Skeletal muscle satellite cell (primary cell): Measurements from ENCODE around the gene RPS6KB2.
"Not testable (repeated sequence)": the region's sequence is repeated elsewhere in the genome, so short reads cannot be mapped to it uniquely, and the experiment has no call there.

ENCODE experiments used
- H3K27me3 ChIP-seq: 2 replicates; pipeline ENCODE4 v1.7.0; 2013; ENCODE audit warnings: low read length; ENCODE audit not compliant: control insufficient read depth, insufficient read depth
- H3K36me3 ChIP-seq: 2 replicates; pipeline ENCODE4 v1.7.0; 2013; ENCODE audit warnings: mild to moderate bottlenecking, control low read depth, low read length; ENCODE audit not compliant: insufficient read depth
- H3K4me1 ChIP-seq: 2 replicates; pipeline ENCODE4 v1.7.0; 2013; ENCODE audit warnings: low read length; ENCODE audit not compliant: control insufficient read depth, insufficient read depth
- H3K4me2 ChIP-seq: 2 replicates; pipeline ENCODE4 v1.7.0; 2013; ENCODE audit warnings: mild to moderate bottlenecking, low read length
- H3K4me3 ChIP-seq: 2 replicates; pipeline ENCODE4 v1.7.0; 2013; ENCODE audit warnings: low read length
- H3K9ac ChIP-seq: 2 replicates; pipeline ENCODE4 v1.7.0; 2013; ENCODE audit warnings: mild to moderate bottlenecking, low read depth, low read length, moderate library complexity
- H3K9me3 ChIP-seq: replicated peaks from 2 replicates; pipeline ENCODE4 v1.7.0; 2013; ENCODE audit warnings: mild to moderate bottlenecking, control low read depth, low read length

The RPS6KB2 gene

DNA sequence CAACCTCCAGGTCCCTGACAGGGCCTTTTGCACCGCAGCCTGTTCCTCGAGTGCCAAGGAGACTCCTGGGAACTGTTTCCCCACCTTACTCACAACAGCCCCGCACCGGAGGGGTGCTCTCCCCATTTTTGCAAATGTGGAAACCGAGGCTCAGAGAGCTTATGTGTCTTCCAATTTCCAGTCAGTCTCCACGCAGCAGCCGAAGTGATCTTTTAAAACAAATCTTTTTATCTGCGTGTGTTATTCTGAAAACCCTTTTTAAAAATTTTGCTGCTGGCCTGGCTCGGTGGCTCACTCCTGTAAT is 41.2 kb downstream of the RPS6KB2 start:
- H3K4me3 ChIP-seq: peak overlapping the region; percentile 95
- H3K9ac ChIP-seq: peak overlapping the region; percentile 92
- H3K4me2 ChIP-seq: peak overlapping the region; percentile 100
- H3K36me3 ChIP-seq: no peaks in the 10 kb centered on the region
- H3K27me3 ChIP-seq: peaks cover 7% of the 10 kb centered on the region
- H3K9me3 ChIP-seq: no peaks in the 10 kb centered on the region
- peaks cover 18% of the 10 kb centered on the region for H3K4me1 ChIP-seq

DNA sequence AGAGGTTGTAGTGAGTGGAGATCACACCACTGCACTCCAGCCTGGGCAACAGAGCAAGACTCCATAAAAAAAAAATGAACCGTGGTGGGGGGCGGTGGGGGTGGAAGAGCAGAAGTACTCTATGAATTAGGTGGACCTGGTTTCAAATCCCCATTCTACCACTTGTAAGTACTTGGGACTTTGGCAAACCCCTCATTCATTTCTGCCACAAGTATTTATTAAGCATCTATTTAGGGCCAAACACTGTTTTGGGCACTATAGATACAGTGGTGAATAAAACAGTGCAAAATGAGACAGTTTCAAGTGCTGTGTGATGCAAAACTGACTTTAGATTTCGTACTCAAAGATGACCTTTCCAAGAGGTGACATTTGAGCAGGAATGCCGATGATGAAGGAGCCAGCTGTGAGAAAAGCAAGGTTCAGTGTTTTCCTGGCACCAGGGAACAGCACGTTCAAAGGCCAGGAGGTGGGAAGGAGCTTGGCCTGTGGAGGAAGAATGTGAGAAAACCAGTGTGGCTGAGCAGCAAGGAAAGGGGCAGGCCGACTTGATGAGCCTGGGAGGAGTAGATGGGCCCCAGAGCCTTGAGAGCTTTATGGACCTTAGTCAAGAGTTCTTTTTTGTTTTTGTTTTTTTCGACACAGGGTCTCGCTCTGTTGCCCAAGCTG is 42.2 kb downstream of the RPS6KB2 start:
- Histone ChIP-seq H3K4me1 (peaks cover 18% of the 10 kb centered on the region), H3K27me3 (peaks cover 8% of the 10 kb centered on the region), H3K9me3 (no peaks in the 10 kb centered on the region), H3K4me2 (no peak overlapping the region), H3K36me3 (no peaks in the 10 kb centered on the region), H3K4me3 (no peak overlapping the region), H3K9ac (no peak overlapping the region)

DNA sequence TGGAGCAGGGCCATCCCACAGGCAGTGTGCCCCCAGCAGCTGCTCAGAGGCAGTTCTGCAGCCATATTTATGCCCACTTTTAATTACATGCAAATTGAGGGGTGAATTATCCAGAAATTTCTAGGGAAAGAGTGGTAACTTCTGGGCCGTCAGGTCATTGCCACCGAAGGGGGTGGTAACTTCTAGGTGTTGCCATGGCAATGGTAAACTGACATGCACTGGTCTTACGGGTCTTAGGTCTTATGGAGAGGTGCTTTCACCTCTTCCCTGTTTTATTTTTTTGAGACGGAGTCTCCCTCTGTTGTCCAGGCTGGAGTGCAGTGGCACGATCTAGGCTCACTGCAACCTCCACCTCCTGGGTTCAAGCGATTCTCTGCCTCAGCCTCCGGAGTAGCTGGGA is 44.6 kb downstream of the RPS6KB2 start:
- Histone ChIP-seq H3K4me1 (peaks cover 13% of the 10 kb centered on the region), H3K9ac (no peak overlapping the region), H3K36me3 (no peaks in the 10 kb centered on the region), H3K27me3 (peaks cover 8% of the 10 kb centered on the region), H3K4me2 (no peak overlapping the region), H3K9me3 (no peaks in the 10 kb centered on the region), H3K4me3 (no peak overlapping the region)

GRCh38 chr11:67476692-67477091 is 48.4 kb downstream of the RPS6KB2 start:
- not testable (repeated sequence) for H3K4me1 ChIP-seq, H3K9ac ChIP-seq

DNA sequence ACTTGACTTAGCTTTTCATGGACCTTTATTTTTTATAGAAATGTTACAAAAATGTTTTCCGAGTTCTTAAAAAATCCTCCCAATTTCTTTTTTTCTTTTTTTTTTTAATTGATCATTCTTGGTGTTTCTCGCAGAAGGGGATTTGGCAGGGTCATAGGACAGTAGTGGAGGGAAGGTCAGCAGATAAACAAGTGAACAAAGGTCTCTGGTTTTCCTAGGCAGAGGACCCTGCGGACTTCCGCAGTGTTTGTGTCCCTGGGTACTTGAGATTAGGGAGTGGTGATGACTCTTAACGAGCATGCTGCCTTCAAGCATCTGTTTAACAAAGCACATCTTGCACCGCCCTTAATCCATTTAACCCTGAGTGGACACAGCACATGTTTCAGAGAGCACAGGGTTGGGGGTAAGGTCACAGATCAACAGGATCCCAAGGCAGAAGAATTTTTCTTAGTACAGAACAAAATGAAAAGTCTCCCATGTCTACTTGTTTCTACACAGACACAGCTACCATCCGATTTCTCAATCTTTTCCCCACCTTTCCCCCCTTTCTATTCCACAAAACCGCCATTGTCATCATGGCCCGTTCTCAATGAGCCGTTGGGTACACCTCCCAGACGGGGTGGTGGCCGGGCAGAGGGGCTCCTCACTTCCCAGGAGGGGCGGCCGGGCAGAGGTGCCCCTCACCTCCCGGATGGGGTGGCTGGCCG is 49.2 kb downstream of the RPS6KB2 start:
- not testable (repeated sequence) for H3K9me3 ChIP-seq, H3K4me1 ChIP-seq, H3K9ac ChIP-seq, H3K27me3 ChIP-seq, H3K36me3 ChIP-seq, H3K4me3 ChIP-seq, H3K4me2 ChIP-seq

More at GRCh38 chr11:67476692-67477091, 48.4 kb downstream of the RPS6KB2 start:
- not testable (repeated sequence) for H3K4me2 ChIP-seq, H3K27me3 ChIP-seq, H3K9me3 ChIP-seq, H3K4me3 ChIP-seq, H3K36me3 ChIP-seq

GRCh38 chr11:67482275-67482826 is 54.1 kb downstream of the RPS6KB2 start:
- H3K36me3 ChIP-seq: no peaks in the 10 kb centered on the region
- peaks cover 15% of the 10 kb centered on the region for H3K4me1 ChIP-seq
- H3K9ac ChIP-seq: peak overlapping the region; percentile 86
- H3K4me3 ChIP-seq: peak overlapping the region; percentile 81
- H3K4me2 ChIP-seq: peak overlapping the region; percentile 88
- no peaks in the 10 kb centered on the region for H3K27me3 ChIP-seq
- H3K9me3 ChIP-seq: no peaks in the 10 kb centered on the region

DNA sequence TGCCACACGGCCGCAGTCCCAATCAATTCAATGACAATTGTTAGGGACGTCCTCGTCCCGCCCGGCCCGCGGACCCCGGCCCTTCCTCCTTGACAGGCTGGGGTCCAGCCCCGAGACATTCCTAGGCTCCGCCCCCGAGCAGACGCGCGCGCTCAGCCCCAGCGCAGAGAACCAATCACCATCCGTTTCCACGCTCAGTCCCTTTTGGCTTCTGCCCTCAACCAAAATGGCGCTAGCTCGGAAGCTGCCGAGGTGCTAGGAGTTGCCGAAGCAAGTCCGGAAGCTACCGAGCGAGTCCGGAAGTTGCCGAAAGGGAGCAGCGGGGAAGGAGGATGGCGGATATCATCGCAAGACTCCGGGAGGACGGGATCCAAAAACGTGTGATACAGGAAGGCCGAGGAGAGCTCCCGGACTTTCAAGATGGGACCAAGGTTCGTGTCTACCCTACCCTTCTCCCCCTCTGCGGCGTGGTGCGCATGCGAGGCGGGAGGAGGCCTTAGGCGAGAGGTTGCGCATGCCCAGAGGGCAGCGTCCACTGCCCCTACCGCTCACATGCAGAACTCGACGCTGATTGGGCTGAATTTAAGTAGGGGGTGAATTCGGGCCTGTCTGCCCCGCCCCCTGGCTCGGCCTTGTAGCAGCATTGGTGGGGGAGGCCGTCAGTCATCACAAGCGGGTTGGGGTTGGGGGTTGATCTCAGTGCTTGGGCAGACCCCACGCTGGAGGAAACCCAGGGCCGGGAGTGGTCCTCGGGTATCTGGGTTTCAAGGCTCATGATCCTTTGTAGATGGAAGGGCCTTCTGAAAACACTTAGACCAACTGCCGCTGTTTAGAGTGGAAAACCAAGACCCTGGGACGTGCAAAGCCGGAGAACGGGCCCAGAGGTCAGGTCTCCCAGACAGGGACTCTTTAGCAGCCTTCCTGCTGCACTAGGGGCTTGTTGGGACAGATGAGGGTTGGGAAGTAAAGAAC is 54.8 kb downstream of the RPS6KB2 start, which contains the start of gene AIP:
Gene AIP, plus strand, starts transcription at position 200 of the 972 bp plus-strand sequence. Its CDS starts 133 bp downstream, at position 333.
- Histone ChIP-seq H3K27me3 (no peaks in the 10 kb centered on the region), H3K4me3 (peak within 1 kb of the TSS; percentile 81), H3K9ac (peak within 1 kb of the TSS; percentile 86), H3K36me3 (peaks cover 6% of the 10 kb centered on the region), H3K9me3 (no peaks in the 10 kb centered on the region), H3K4me2 (peak within 1 kb of the TSS; percentile 88), H3K4me1 (peaks cover 15% of the 10 kb centered on the region)

DNA sequence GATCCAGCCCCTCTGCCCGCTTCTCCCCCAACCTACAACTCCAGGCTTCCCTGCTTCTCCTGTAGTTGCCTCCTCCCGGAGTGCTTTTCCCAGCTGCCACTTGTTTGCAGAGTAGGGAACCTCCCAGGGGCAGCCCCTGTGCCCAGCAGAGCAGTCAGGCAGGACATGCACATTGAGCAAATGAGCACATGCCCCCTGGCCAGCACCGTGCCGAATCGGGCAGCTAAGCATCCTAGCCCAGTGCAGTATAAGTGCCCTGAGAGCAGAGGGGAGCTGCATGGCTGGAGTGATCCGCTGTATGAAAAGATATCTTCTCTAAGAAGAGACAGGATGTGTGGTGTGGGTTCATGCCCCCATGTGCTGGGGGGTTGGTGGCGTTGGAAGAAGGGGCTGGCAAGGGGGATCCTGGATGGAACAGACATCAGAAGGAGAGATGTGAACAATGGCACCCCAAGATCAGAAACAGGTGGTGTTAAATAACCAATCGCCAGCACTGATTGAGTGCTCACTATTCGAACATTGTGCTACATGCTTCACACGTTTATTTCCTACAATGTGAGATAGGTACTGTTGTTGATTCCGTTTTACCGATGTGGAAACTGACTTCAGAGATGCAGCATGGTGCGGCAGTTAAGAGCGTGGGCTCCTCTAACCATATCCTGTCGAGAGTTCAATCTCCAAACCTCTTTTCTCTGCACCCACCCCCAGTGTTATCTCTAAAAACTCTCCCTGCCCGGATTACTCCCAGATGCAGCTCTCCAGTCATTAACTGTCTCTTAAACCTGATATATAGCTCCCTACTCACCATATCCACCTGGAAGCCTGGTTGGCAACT is 55.8 kb downstream of the RPS6KB2 start:
- no peaks in the 10 kb centered on the region for H3K9me3 ChIP-seq
- H3K9ac ChIP-seq: peak overlapping the region; percentile 86
- no peaks in the 10 kb centered on the region for H3K27me3 ChIP-seq
- H3K4me1 ChIP-seq: peaks cover 15% of the 10 kb centered on the region
- peak overlapping the region; percentile 88 for H3K4me2 ChIP-seq
- peaks cover 11% of the 10 kb centered on the region for H3K36me3 ChIP-seq
- peak overlapping the region; percentile 81 for H3K4me3 ChIP-seq

DNA sequence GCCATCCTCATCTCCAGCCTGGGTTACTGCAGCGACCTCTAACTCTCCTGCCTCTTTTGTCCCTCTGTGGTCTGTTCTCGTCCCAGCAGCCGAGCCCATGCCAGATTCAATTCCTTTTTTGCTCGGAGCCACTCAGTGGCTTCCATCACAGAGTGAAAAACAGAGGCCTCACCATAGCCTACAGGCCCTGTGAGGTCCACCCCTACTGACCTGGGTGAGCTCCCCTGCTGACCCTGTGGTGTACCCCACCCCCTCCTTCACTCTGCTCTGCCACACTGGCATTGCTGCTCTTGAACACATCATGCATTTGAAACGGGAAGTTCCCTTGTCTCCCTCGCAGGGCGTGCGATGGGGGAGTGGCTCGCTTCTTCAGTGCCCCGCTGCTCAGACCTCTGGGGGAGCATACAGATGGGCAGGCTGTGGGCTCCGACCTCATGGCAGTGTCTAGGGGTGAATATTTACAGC is 56.6 kb downstream of the RPS6KB2 start:
- Histone ChIP-seq H3K36me3 (peaks cover 12% of the 10 kb centered on the region), H3K9ac (no peak overlapping the region), H3K27me3 (no peaks in the 10 kb centered on the region), H3K4me3 (no peak overlapping the region), H3K9me3 (no peaks in the 10 kb centered on the region), H3K4me1 (peaks cover 15% of the 10 kb centered on the region), H3K4me2 (no peak overlapping the region)
